ENCODE measurements around the gene ATP2B2. TPM values are rescaled to one million over a fixed set of nuclear protein-coding genes. Genes with fewer than 3 reads are reported as not detected.

The ATP2B2 gene
- total RNA-seq, 1 experiment from 2014 or later, result 0.03 TPM

GRCh38 chr3:10471054-10471688, 34.2 kb downstream of the ATP2B2 start:
- DNase-seq (ENCODE audit: low read depth), result no peak

- DNase-seq (ENCODE audit: low read depth), result no peak
Measured at GRCh38 chr3:10470120-10471053, 35.0 kb downstream of the ATP2B2 start.

- DNase-seq (ENCODE audit: low read depth), result no peak
Measured at GRCh38 chr3:10469441-10470119, 35.8 kb downstream of the ATP2B2 start.

GRCh38 chr3:10468613-10469354, 36.6 kb downstream of the ATP2B2 start:
- no peak for DNase-seq (ENCODE audit: low read depth)

GRCh38 chr3:10467904-10468612, 37.3 kb downstream of the ATP2B2 start:
- DNase-seq (ENCODE audit: low read depth), result no peak

- DNase-seq (ENCODE audit: low read depth), result no peak
Measured at GRCh38 chr3:10467204-10467603, 38.2 kb downstream of the ATP2B2 start.

- DNase-seq (ENCODE audit: low read depth), result no peak
Measured at GRCh38 chr3:10466186-10466585, 39.2 kb downstream of the ATP2B2 start.

GRCh38 chr3:10465161-10465560, 40.2 kb downstream of the ATP2B2 start:
- no peak for DNase-seq (ENCODE audit: low read depth)

GRCh38 chr3:10463533-10464434, 41.6 kb downstream of the ATP2B2 start:
- DNase-seq (ENCODE audit: low read depth), result no peak

- no peak for DNase-seq (ENCODE audit: low read depth)
Measured at GRCh38 chr3:10462641-10463532, 42.5 kb downstream of the ATP2B2 start.

GRCh38 chr3:10460951-10461545, 44.3 kb downstream of the ATP2B2 start:
- no peak for DNase-seq (ENCODE audit: low read depth)

- DNase-seq (ENCODE audit: low read depth), result peak; percentile 75
Measured at GRCh38 chr3:10459954-10460754, 45.2 kb downstream of the ATP2B2 start.

GRCh38 chr3:10457560-10457959, 47.8 kb downstream of the ATP2B2 start:
- DNase-seq (ENCODE audit: low read depth), result no peak

- no peak for DNase-seq (ENCODE audit: low read depth)
Measured at GRCh38 chr3:10456981-10457380, 48.4 kb downstream of the ATP2B2 start.

GRCh38 chr3:10455545-10455914, 49.9 kb downstream of the ATP2B2 start:
- DNase-seq (ENCODE audit: low read depth), result no peak

- DNase-seq (ENCODE audit: low read depth), result no peak
Measured at GRCh38 chr3:10454907-10455544, 50.4 kb downstream of the ATP2B2 start.
